Measurements from ENCODE around the gene PRR32.

- TF ChIP-seq, protein P1, sequence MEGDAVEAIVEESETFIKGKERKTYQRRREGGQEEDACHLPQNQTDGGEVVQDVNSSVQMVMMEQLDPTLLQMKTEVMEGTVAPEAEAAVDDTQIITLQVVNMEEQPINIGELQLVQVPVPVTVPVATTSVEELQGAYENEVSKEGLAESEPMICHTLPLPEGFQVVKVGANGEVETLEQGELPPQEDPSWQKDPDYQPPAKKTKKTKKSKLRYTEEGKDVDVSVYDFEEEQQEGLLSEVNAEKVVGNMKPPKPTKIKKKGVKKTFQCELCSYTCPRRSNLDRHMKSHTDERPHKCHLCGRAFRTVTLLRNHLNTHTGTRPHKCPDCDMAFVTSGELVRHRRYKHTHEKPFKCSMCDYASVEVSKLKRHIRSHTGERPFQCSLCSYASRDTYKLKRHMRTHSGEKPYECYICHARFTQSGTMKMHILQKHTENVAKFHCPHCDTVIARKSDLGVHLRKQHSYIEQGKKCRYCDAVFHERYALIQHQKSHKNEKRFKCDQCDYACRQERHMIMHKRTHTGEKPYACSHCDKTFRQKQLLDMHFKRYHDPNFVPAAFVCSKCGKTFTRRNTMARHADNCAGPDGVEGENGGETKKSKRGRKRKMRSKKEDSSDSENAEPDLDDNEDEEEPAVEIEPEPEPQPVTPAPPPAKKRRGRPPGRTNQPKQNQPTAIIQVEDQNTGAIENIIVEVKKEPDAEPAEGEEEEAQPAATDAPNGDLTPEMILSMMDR (IDR thresholded peaks at IDR 0.05): no peak
- no peak for TF ChIP-seq POLR2A (IDR thresholded peaks at IDR 0.05)
Observed at GRCh38 chrX:126847143-126847542, 27.6 kb downstream of the PRR32 start.
